DMS53 treated with DMSO at 0.1 percent for 48 hours (cell line): ENCODE data around the gene PCNT.

Experiments used
- DNase-seq: peaks from one replicate; lab custom pipeline; 2025; ENCODE audit not compliant: unreplicated experiment; lab: John Stamatoyannopoulos, UW

PCNT gene

DNA sequence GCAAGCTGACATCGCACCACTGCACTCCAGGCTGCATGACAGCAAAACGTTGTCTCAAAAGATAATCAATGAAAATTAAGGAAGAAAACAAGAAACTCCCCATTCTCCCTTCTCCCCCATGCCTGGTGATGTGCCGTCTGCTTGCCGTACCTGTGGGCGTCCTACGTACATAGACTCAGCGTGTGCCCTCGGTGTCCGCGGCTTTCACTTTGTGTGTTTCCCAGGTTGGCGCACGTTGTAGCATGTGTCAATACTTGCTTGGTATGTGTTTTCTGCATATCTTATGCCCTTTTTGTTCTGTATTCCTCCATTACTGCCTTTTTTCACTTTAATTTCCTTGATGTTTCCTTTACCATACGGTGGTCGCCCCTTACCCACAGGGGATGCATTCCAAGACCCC lies 53.8 kb downstream of the PCNT start:
- no peak for DNase-seq

DNA sequence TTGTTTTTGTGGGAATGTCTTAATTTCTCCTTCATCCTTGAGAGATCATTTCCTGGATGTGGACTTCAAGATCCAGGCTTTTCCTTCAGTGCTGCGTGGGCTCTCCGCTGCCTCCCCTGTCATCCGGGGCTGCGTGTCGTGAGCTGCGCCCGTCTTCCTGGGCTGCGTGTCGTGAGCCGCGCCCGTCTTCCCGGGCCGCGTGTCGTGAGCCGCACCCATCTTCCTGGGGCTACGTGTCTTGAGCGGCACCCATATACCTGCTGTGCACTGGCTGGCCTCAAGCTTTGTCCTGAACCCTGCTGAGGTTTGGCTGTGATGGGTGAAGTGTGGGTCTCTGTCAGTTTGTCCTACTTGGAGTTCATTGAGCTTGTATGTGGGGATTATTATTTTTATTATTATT lies 55.1 kb downstream of the PCNT start:
- no peak for DNase-seq

DNA sequence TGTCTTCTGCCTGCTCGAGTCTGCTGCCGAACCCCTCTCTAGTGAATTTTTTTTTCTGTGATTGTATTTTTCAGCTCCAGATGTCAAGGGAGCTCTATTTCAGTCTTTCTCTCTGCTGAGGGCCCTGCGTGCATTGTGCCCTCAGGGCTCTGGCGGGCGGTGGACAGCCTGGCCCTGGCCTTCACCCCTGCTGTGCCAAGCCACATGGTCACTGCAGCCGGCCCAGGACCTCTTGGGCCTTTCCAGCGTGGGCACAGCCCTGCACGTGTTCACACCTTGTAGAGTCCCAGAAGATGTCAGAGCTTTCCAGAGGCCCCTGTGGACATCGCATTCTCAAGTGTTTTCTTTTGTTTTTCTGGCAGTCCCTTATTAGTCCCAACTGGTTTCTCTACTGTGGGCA lies 55.7 kb downstream of the PCNT start:
- DNase-seq = no peak

DNA sequence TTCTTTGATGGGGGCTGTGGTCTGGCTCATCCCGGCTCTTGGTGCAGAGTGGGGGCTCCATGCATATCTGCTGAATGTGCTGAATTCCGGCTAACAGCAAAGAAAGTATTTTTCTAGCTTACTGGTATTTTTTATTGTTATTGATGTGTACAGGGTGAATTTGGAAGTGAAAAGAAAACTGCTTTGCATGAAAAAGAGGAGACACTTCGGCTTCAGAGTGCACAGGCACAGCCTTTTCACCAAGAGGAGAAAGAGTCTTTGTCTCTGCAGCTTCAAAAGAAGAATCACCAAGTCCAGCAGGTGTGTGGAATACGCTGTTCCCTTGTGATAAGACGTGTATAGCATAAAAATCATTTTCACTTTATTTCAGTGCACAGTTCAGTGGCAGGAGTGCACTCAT lies 57.6 kb downstream of the PCNT start:
- no peak for DNase-seq

DNA sequence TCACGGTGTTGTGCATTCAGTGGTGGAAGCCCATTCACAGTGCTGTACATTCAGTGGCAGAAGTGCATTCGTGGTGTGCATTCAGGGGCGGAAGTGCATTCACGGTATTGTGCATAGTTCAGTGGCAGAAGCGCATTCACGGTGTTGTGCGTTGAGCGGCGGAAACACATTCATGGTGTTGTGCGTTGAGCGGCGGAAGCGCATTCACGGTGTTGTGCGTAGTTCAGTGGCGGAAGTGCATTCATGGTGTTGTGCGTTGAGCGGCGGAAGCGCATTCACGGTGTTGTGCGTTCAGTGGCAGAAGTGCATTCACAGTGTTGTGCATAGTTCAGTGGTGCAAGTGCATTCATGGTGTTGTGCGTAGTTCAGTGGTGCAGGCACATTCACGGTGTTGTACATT lies 60.6 kb downstream of the PCNT start:
- DNase-seq = no peak

DNA sequence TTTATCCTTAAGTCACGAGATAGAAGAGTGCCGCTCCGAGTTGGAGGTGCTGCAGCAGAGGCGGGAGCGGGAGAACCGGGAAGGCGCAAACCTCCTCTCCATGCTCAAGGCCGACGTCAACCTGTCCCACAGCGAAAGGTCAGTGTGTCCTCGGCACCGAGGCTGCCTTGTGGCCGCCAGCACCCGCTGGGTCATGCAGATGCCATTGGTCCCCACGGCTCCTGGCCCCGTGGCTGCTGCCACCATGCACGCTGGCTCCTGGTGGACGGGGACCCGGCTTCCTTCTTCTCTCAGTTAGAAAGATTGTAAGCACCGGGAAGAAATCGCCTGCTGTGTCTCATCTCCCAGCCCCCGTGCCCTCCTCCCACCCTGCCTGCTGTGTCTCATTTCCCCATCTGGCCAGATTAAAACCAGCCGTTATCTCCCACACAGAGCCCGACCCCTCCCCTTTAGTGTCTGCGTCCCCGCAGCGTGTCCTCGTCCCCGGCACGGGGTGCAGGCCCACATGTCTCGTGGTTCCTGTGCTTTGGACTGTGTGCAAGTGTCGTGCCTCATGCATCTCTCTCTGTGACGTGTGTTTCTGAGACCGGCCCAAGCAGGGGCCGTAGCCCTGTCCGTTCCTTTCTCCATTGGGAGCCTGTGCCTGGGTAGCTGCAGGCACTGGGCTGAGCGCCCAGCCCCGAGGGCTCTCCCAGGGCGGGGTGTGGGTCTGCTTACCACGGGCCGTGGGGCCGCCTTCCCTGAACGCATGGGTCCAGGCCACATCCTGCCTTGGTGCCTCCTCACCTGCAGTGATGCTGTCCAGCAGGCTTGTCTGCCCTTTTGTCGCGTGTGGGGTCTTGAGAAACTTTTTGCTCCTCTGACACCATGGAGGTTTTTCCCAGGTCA lies 62.1 kb downstream of the PCNT start:
- DNase-seq = no peak

DNA sequence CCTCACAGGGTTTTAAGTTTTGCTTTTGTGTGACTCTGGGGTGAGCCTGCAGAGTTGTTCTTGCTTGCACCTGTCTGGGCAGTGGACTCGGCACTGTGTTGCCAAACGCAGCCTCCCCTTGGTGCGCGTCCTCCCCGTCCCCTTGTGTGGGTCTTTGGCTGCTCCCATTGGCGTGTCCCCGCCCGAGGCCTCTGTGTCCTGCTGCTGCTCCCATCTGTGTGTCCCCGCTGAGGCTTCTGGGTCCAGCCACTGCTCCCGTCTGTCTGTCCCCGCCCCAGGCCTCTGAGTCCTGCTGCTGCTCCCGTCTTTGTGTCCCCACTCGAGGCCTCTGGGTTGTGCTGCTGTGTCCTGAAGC lies 62.8 kb downstream of the PCNT start:
- no peak for DNase-seq

DNA sequence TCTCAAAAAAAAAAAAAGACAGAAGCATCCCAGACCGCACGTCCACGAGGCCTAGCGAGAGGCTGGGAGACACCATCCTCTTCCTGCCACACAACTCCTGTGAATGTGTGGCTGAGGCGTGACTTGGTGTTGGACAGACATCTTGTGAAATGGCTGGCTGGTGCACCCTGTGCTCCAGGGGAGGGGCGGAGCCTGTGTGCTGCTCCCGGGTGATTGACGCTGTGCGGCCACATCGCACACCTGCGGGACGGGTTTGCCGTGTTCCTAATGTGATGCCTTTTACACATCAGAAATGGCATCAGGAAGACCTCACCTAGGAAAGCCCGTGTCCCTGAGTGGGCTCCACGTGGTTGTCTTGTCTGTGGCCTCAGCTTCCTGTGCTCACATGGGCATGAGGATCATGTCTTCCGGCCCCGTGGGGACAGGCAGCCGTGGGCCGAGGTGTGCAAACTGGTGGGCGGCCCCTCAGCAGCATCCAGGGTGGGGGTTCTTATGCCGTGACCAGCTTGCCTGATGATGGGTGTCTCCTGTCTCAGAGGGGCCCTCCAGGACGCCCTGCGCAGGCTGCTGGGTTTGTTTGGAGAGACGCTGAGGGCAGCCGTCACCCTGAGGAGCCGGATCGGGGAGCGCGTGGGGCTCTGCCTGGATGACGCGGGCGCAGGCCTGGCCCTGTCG lies 64.4 kb downstream of the PCNT start:
- DNase-seq = no peak

DNA sequence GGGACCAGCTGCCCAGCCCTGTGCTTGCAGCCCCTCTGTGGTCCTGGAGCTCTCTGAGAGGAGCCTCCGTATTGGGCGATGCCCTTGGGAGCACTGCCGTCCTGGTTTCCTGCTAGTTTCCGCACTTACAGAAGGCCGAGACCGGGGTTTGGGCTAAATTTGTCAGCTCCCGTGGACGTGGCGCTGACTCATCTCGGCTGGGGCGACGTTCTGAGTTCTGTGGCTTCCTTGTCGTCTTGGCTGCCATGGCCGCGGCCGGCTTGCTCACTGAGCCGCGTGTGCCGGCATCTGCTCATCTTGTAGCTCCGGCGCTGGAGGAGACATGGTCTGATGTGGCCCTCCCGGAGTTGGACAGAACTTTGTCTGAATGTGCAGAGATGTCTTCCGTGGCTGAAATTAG lies 64.9 kb downstream of the PCNT start:
- DNase-seq = no peak

DNA sequence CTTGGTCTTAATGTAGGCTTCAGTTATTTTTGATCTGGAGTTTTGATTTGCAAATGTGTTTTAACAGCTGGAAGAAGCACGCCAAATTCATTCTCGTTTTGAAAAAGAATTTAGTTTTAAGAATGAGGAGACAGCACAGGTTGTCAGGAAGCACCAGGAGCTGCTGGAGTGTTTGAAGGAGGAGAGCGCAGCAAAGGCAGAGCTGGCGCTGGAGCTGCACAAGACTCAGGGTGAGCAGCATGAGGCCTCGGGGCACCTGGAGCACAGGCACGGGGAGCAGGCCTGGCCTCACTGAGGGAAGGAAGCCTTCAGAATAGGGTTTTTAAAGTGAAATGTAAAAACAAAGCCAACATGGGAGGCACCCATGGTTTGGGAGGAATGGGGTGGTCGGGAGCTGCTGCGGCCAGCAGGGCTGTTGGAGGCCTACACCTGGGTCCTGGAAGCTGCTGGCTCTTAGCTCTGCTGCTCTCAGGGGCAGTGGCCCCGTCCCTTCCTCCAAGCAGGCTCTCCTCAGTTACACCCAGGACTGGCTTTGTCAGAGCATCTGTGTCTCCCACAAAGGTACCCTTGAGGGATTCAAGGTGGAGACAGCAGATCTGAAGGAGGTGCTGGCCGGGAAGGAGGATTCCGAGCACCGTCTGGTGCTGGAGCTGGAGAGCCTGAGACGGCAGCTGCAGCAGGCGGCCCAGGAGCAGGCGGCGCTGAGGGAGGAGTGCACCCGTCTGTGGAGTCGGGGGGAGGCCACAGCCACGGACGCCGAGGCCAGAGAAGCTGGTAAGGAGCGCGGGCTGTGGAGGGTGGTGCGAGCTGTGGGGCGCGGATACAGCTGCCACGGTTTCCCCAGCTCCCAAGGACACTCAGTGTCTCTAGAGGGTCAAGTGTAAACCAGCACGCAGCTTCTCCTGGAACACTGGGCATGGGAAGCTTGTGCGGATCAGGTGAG lies 66.9 kb downstream of the PCNT start:
- no peak for DNase-seq

DNA sequence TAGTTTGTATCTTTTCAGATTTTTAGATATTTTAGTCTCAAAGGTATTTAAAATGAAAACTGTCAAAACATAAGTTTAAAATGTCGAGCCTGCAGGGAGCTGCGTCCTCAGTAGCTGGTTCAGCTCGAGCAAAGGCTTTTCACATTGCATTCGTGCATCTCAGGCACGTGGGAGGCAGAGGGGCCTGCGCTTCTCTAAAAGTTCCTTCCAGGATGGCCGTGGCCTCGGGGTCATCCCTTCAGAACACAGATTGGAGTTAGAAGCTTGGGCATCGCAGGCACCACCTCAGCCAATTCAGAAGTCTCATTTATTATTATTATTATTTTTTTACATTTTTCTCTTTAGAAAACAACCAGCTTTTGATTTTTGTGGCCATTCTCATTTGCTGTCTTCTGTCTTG lies 67.8 kb downstream of the PCNT start:
- DNase-seq = no peak

DNA sequence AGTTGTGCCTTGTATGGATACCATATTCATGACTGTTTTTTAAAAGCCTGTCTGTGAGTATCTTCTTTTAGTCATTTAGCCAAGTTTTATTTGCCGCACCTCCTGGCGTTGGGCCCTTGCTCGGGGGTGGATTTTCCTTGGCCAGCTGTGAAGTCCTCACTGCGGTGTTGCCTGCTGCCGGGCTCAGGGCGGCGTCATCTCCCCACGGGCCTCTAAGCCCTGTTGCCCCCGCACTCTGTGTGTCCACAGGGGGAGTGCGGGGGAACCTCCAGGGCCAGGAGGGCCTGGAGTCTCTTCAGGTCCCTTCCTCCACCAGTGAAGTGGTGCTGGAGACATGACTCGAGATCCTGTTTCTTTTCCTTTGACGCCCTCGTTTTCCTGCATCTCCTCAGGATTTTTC lies 69.0 kb downstream of the PCNT start:
- DNase-seq = no peak

DNA sequence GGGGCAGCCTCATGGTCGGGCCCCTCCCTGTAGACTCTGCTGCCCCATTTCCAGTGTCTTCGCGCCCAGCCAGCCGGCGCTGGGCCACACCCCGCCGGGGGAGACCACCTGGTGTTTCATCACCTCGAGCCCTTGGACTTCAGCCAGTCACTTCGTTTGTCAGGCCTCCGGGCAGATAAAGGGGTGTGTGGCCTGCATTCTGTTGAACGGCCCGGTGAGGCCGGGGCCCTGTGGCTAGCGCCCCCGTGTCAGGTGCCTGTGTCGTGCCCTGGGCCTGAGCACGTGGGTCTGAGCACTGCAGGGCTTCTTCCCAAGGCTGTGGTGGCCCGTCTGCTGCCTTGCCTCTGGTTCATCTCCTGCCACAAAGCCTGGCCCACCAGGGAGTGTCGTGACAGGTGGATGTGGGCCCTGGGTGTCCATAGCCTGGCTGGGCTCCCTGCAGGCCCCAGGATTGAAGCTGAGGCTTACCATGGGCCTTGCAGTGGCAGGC lies 69.5 kb downstream of the PCNT start:
- DNase-seq = no peak

DNA sequence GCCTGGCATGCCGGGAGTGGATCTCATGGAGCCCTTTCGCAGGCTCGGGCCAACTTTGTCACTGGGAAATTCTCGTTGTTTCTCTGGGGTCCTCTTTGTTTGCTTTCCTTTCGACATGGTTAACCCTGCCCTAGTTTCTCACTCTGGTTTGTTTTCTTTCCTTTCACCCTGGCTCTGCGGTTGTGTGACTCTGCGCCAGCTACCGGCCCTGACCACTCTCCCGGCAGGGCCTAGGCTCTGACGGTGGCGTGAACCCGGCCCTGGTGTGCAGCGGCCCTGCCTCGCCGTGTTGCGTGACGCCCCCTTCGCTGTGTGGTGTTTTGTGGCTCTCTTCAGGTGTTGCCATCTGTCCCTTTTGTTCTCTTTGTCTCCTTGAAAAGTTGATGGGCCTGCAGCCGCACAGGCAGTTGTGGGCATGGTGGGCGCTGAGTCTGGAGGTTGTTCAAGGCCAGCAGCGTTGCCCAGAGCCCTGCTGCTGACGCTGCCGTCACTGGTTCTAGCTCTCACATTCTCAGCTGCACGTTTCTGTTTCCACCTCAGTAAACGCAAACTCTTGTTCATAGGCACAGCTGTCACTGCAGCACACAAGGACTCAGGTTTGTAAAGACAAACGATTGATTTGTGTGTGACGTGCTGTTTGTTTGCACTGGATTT lies 70.1 kb downstream of the PCNT start:
- peak; percentile 17 for DNase-seq

DNA sequence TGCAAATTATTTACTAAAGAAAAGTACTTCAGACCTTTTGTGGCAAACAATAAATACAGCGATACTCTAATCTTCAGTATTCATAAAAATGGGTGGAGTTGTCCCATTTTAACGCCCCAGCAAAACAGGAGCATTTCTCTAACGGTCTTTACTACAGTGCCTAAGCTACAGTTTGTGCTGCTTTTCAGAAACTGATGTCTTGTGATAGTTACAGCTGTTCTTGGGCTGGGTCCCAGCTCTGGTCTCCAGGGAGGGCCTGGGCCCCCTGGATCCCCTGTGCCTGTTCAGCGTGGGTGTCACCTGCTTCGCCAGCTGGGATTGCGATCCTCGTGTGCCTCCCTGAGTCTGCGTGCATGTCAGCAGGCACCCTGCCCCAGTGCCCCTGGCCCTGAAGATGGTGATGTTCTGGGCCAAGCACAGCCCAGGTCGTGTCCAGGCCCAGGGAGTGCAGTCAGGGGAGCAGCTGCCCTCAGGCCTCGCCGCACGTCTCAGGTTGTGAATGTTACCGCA lies 70.7 kb downstream of the PCNT start:
- DNase-seq = no peak

DNA sequence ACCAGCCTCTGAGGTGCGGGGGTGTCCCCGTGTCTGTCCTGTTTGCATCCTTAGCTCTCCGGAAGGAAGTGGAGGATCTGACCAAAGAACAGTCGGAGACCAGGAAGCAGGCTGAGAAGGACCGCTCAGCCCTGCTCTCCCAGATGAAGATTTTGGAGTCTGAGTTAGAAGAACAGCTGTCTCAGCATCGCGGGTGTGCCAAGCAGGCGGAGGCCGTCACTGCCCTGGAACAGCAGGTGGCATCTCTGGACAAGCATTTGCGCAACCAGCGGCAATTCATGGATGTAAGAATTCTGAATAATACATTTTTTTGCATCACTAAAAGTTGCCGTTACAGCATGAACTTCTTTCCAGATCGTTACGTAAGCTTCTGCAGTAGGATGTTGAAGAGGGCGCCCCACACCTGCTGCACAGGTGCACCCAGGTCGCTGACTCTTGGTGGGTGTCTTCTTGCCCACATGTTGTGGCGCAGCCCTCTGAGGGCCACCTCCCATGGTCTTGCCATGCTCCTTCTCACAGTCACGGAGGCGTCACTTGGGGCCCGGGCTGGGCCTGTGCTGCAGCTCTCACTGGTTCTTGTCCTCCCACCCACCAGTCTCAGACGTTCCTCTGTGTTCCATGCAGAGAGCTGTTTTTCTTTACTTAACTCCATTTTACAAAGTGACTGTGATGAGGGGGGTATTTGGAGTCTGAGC lies 73.4 kb downstream of the PCNT start:
- DNase-seq = no peak

DNA sequence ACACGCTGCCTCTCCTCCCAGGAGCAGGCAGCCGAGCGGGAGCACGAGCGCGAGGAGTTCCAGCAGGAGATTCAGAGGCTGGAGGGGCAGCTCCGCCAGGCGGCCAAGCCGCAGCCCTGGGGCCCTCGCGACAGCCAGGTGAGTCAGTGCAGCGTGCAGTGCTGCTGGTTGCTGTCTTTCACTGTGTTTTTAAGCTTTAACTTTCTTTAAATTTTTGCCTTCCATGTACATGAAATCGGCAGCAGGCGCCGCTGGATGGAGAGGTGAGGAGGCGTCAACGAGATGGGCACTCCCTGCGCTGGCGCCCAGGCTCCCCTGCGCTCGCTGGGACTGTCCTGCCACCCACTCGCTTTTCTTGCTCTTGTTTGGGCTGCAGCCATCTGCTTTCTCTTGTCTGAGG lies 74.0 kb downstream of the PCNT start:
- DNase-seq = no peak

DNA sequence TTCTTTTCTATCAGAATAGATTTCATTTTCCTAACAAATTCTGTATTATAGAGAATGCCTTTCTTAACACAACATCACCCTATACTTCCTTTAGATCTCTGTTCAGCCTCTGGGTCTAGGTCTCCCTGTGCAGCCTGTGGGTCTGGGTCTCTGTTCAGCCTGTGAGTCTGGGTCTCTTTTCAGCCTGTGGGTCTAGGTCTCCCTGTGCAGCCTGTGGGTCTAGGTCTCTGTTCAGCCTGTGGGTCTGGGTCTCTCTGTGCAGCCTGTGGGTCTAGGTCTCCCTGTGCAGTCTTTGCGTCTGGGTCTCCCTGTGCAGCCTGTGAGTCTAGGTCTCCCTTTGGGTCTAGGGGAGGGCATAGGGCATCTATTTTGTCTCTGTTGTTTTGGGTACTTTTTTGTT lies 75.2 kb downstream of the PCNT start:
- DNase-seq = no peak

DNA sequence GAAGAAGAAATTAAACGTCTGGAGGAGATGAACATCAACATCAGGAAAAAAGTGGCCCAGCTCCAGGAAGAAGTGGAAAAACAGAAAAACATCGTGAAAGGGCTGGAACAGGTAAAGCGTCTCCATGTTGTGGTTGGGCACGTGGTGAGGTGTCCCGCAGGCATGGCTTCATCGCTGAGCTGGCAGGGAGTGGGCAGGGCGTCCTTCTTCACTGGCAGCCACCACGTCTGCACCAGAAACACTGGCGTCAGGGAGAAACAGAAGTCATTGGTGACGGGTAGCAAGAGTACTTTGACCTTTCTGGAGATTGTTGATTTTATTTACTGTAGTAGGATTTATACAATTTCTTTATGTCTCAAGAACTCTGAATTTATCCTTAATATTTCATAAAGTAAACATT lies 75.7 kb downstream of the PCNT start:
- DNase-seq = no peak
